Superior temporal gyrus (tissue), 1 donor: ENCODE data around the gene ZFAND3.

ENCODE experiments used
- DNase-seq: peaks from one replicate; pipeline ENCODE4 v3.0.0-alpha.2; 2016; ENCODE audit errors: extremely low spot score

Gene ZFAND3

DNA sequence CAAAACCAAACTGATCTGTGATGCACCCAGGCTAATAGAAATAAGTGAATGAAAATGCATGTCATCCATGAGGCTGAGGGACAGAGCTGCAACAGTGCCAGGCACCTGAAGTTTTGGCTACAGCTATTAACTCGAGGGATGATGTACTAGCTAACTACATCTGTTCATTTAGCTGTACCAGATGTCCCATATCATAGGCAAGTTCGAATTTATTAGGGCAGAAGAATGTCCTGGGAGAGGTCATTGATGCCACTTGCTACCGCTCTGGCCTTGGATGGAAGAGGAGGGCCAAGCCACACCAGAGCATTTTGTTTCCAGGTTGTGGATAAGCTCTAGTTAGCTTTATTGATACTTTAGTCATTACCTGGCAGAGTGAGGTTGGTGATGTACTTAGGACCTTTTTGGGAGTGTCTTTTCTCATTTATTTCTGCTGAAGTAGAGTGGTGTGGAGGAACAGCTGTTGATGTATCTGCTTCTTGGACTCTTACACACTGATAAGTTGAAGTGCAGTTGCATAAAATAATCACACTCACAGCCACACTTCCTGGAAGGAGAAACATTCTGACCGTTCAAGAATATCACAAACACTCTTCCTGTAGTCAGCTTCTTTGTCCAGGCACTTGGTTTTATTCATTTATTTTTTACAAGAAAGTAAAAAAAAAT is 8.2 kb downstream of the ZFAND3 start:
- DNase-seq, result no peak

DNA sequence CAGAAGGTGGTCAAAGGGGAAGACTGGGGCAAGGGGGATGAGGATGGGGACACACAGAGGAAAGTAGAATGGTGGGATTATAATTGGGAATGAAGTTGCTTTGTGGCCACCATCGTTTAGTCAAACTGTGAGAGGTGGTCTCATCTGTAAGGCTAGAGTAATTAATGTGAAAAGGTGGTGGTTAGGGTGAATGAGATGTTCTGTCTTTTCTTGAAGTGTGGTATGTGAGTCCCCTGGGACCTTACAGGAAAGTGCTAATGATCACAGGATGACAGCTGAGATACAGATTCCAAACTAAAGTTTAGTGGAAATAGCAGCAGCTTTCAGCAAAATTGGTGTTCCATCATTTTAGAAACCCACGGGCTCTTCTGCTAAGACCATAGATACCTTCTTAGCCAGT is 10.7 kb downstream of the ZFAND3 start:
- DNase-seq, result no peak

DNA sequence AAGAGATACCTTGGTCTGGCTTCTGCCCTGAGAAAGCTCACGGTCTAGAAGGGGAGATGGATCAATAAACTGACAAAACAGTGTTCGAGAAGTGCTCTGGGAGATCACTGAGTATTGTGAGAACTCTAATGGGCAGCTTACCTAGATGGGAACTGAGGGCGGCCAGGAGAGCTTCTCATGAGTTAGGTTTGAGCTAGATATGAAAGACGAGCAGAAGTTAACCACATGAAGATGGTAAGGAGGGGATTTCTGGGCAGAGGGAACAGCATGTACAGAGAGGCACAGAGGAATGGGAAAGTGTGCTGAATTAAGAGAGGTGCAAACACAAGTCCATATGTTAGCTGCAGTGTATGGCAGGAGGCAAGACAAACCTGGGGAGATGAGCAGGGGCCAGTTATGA is 11.9 kb downstream of the ZFAND3 start:
- DNase-seq, result no peak

DNA sequence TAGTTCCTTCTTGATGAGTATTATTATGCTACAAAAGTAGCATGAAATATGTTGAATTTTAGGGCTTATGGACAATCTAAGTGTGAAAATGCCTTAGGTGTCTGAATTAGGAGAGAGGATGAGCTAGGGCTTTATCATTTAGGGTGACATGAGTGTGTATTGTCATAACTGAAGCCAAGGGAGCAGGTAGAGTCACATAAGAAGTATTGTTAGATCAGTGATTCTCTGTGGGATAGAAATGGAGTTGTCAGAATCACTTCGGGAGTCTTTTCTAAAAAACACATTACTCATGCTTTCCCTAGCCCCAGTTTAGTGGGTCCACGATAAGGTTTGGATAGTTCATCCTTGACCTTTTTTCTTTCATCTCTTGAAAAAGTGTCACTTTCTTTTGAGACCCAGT is 16.4 kb downstream of the ZFAND3 start:
- no peak for DNase-seq

DNA sequence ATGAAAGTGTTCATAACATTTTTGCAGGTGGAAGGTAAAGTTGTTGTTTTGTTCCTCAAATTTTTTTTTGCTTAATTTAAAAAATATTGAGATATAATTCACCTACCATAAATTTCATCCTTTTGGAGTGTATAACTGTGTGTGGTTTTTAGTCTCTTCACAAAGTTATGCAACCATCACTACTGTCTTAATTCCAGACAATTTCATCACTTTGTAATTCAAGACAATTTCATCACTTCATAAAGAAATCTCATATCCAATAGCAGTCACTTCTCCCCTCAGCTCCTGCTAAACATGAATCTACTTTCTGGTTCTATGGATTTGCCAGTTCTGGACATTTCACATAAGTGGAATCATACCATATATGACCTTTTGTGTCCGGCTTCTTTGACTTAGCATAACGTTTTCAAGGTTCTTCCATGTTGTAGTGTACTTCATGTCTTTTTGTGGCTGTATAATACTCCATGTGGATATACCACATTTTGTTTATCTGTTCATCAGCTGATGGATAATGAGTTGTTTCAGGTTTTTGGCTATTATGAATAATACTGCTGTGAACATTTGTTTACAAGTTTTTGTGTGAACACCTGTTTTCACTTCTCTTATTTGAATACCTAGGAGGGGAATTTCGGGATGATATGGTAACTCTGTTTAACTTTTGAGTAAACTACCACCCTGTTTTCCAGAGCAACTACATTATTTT is 18.8 kb downstream of the ZFAND3 start:
- DNase-seq, result no peak

DNA sequence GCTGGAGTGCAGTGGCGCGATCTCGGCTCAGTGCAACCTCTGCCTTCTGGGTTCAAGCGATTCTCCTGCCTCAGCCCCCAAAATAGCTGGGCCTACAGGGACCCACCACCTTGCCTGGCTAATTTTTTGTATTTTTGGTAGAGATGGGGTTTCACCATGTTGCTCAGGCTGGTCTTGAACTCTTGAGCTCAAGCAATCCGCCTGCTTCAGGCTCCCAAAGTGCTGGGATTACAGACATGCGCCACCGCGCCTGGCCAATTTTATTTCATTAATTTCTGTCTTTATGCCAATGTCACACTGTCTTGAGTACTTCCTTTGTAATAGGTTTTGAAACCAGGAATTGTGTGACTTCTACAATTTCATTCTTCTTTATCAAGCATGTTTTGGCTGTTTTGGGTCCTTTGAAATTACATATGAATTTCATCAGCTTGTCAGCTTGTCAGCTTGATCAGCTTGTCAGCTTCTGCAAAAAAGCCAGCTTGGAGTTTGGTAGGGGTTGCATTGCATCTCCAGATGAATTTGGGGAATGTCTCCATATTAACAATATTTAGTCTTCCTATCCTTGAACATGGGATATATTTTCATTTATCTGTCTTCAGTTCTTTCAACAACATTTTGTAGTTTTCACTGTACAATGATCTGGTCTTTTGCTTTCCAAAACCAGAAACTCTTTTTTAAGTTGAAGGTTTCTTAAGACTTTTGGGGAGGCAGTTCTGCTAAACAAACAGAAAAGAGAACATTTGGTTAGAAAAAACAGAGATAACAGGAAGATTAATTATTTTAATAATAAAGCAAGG is 20.8 kb downstream of the ZFAND3 start:
- no peak for DNase-seq

DNA sequence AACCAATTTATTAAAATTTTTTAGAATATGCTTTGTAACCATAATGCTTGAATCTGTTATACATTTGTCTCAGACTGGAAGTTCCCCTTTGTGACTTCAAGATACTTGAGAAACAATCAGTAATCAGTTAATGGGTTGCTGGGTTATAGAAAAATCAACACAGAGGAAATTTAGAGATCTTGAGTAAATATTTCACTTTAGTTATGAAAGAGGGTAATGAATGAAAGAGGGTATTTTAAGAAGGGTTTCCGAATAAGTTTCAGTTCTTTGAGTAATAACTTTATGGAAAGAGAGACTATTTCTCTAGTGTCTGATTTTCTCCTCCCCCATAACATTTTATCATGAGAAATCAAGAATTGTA is 21.4 kb downstream of the ZFAND3 start:
- no peak for DNase-seq

DNA sequence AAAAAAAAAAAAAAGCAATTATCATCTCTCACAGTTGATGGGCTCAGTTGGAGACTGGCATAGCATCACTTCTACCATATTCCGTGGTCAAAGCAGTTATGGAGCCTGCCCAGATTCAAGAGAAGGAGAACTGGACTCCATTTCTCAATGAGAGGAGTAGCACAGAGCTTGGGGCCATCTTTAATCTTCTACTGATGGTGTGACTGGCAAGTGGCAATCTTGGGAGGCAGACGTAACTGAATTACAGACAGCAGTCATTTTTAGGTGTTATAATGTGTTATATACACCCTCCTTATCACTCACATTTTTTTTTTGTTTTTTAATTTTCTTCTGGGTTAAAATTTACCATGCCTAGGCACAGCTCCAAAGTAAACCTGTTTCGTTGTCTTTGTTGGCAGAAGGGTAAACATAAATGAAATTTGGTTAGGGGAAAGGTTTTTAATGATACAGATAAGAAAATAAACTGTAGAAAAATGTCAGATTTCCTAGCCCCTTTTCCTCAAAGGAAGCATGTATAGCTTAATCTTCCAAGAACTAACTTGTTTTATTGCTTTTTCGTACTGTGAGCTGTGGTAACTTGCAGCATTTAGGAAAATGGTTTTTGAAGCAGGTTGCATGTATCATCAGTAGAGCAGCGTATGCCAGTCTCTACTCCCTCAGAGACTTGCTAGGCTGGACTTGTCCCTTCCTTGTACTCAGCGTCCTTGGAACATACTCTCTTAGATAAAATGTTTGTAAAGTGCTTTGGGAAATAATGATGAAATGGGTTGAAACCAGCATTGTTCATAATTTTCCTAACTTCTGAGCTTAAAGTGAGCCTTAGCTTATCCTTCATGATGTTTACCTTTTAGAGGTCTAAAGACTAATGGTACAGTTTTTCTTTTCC is 25.7 kb downstream of the ZFAND3 start:
- DNase-seq, result no peak

DNA sequence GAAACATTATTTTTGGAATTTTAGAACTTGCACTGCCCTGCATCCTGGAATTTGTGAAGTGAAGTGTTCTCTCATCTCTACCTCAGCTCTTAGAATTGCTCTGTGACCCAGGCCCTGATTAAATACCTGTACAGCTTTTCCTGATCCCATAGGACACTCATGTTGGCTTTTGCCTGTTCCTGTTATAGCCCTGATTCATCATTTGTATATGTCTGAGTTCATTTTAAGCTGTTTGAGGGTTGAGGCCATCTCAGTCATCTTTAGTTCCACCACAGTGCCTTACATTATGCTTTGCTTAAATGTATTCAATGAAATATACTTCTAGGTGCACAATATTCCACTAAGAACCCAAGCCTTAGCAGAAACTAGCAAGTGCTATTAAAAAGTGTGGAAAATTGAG is 26.4 kb downstream of the ZFAND3 start:
- no peak for DNase-seq

DNA sequence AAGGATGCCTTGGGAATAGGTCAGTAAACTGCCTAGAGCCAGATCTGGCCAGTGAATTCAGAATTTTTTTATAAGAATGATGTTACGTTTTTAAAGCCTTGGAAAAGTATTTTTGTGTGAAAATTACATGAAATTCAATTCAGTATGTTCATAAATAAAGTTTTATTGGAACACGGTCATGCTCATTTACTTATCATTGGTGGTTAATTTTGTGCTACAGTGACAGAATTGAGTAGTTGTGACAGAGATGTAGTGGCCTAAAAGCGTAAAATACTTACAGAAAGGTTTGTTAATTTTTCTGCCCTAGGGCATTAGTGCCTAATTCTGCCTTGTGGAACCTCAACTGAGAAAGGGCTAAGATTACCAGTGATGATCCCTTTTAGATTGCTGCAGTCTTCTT is 28.2 kb downstream of the ZFAND3 start:
- DNase-seq, result no peak

DNA sequence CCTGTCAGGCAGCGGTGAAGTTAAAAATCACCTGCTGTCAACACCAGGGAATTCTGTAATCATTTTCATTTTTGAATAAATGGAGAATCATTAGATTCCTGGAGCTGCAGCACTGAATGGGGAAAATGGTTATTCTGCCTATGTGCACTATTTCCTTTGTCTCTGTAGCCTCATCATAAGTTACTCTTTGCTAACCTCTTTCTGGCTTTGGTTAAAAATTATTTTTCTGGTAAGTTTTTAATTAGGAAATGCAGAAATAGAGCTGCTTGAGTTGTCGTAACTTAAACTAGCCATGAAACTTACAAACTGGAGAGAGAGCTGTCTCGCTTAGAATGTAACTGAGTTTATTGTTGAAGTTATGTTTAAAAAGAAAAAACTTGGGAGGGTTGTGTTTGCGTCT is 28.8 kb downstream of the ZFAND3 start:
- no peak for DNase-seq

DNA sequence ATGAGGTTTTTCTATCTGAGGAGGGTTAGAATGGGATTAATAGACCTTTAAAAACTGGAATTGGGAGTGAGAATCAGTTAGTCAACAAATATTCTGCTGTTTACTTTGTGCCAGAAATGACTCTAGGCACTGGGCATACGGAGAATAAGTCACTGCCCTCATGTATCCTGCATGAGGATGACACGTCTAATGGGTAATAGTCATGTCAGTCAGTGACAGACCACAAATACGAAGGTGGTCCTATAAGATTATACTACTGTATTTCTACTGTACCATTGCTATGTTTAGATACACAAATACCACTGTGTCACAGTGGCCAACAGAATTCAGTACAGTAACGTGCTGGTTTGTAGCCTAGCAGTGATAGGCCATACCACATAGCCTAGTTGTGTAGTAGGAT is 30.7 kb downstream of the ZFAND3 start:
- no peak for DNase-seq

DNA sequence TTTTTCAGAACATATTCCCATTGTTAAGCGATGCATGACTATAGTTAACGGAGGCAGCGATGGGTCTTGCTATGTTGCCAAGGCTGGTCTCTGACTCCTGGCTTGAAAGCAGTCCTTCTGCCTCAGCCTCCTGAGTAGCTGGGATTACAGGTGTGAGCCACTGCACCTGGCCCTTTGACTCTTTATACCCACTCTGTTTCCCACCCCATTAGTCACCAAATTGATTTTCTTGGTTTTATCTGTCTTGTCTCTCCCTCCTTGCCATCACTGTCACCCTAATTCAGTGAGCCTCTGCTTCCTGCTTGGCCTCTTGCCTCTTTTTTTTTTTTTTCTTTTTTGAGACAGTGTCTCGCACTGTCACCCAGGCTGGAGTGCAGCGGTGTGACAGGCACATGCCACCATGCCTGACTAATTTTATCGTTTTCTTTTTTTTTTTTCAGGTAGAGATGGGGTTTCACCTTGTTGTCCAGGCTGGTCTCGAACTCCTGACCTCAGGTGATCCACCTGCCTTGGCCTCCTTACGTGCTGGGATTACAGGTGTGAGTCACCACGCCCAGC is 31.3 kb downstream of the ZFAND3 start:
- DNase-seq, result no peak

DNA sequence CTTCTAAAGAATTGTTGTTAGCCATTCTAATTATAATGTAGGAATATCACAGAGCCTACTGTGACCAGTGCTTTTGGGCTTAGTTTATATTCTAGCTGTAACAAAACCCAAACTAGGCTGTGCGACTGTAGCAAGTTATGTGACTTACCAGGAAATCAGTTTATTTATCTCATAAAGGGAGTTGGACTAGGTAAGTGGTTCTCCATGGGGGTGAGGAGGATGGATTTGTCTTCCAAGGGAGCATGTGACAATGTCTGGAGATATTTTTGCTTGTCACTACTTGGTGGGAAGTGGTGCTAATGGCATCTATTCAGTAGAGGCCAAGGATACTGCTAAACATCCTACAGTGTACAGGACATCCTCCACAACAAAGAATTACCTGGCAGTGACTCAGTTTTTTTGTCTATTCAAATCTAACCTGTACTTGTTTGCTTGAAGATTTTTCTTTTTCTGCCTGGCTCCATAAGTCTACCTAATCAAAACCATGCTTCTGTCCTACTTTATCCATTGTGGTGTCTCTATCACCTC is 32.5 kb downstream of the ZFAND3 start:
- DNase-seq, result no peak

DNA sequence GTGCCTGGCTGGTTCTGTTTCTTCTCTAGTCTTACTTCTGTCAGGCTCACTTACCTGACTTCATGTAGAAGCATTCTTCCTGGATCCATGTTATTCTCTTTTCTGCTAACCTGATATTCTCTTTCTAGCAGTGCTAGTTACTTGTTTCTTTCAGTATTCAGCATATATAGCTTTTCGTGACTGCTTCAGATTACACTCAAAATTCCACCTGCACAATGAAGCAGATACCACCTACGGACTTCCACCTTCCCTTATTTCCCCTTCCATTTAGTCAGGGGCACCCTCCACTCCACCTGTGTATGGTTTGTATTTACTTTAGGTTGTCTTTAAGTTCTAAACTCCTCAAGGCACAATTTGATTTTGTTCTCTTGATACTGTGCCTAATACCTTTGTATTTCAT is 36.8 kb downstream of the ZFAND3 start:
- DNase-seq, result no peak

DNA sequence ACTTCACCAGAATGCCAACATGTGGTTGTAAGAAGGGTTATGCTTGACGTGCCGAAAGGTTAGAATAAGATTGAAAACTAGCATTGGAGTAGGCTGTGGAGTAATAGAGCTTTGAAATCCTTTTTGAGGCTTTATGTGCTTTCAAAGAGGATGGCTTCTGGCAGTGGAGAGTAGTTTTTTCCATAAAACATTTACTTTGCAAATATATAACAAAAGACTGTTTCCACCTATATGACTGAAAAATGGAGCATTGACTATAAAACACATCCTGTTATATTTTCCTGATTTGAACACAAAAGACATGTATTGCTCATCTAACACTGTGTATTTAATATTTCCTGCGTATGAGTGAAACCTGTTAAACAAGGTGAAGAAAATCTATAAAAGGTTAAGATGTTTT is 38.8 kb downstream of the ZFAND3 start:
- no peak for DNase-seq

DNA sequence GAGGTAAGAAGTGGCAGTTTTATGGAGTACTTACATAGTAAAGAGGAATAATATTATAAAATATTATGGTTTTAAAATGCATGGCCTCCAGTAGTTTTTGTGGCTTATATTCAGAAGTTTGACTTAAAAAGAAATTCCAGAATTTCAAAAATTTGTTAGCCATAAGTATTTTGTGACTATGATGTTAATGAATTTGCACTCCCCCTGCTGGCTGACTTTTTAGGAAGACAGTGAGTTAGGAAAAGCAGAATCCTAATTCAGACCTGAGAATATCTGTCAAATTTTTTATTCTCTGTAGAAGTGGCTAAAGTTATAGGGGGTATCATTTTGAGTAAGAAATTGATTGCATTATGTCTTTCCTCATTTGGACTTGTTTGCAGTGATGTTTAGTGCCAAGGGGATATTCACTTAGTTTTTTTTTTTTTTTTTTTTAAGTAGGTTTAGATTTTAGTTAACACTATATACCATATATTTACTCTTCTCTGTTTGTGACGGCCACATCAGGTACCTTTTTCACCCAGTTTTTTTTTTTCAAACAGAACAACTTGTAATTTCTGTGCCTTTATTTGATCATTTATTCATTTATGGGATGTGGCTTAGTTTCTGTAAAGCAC is 40.8 kb downstream of the ZFAND3 start:
- peak; percentile 73 for DNase-seq

DNA sequence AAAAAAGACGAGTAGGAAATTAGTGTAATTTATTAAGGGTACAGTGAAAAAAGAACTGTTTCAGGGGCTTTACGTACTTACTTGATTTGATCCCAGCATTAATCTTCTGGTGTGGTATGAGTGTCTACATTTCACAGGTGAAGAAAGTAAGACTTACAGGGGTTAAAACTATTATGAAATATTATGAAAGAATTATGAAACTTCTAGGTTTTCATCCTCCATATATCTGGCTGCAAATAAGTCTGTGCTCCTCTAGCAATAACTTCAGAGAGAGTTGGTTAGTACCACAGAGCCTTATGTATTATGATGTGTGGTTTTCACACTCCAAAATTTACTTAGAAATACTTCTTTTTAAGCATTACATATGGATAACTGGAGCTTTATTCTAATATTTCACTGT is 41.9 kb downstream of the ZFAND3 start:
- DNase-seq, result no peak

DNA sequence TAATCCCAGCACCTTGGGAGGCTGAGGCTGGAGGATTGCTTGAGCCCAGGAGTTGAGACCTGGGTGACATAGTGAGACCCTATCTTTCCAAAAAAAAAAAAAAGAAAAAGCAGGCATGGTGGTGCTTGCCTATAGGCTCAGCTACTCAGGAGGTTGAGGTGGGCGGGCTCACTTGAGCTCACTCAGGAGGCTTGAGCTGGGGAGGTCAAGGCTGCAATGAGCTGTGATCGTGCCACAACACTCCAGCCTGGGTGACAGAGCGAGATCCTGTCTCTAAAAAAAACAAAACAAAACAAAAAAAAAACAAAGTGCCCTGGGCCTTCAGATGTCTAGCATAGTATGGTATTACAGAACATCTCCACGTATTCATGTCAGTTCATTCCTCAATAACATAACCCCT is 42.9 kb downstream of the ZFAND3 start:
- DNase-seq, result no peak

DNA sequence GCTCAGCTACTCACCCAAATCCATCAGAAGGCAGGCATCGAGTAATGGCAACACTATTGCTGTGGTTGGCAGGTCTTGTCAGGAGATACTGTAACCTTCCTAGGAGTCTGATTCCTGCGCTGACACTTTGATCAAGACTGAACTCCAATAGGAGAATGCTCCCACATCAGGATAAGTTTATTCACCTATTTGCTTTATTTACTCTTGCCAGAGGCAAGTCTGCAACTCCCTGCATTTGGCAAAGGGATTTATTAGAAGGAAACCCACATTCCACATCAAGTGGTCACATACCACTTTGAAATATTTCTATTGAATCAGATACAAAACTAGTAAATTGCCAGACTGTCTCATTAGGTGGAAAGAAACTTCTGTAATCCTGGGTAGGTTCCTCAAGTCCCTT is 43.5 kb downstream of the ZFAND3 start:
- no peak for DNase-seq

DNA sequence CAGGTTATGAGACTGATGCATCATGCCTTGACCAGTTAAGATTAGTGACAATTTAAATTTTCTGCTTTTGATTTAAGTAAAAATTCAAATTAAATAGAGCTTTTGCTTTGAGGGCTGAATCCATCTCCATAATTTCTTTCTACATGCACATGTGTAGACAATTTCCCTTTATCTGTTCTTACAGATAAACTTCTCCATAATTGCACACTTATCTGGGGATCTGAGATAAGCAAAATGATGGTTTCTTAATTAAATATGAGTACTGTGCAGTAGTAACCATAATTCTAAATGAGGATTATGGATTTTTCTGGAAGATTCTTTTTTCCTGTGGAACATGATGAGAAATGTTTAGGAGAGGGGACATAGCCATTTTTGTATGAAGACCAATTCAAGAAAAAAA is 44.7 kb downstream of the ZFAND3 start:
- DNase-seq, result no peak
